KOPT-K1 (cell line): ENCODE measurements around the gene OSBPL8.
"Not testable (repeated sequence)": the region's sequence is repeated elsewhere in the genome, so short reads cannot be mapped to it uniquely, and the experiment has no call there.

Experiments
- H3K27ac ChIP-seq: fragments of 200-600 bp; sonication (generic); 2 replicates; pipeline ENCODE4 v1.5.1; 2016; ENCODE audit warnings: antibody characterized with exemption, mild to moderate bottlenecking, low read depth, low read length; ENCODE audit not compliant: poor library complexity, severe bottlenecking
- H3K36me3 ChIP-seq: fragments of 200-600 bp; sonication (generic); 2 replicates; pipeline ENCODE4 v1.5.1; 2017; ENCODE audit warnings: antibody characterized with exemption, mild to moderate bottlenecking, low read length, moderate library complexity; ENCODE audit not compliant: insufficient read depth
- H3K9me3 ChIP-seq: fragments of 200-600 bp; sonication (generic); 2 replicates; pipeline ENCODE4 v1.5.1; 2017; ENCODE audit warnings: antibody characterized with exemption, low read length, mild to moderate bottlenecking; ENCODE audit not compliant: insufficient read depth, poor library complexity, severe bottlenecking

OSBPL8 gene

GRCh38 chr12:76420222-76420621 lies 139.3 kb downstream of the OSBPL8 start:
- H3K27ac ChIP-seq, result no peak overlapping the region
- 0 out of 2 replicates have a peak, but pooled peaks cover under 1% of the 10 kb centered on the region for H3K36me3 ChIP-seq
- peaks cover 19% of the 10 kb centered on the region for H3K9me3 ChIP-seq

DNA sequence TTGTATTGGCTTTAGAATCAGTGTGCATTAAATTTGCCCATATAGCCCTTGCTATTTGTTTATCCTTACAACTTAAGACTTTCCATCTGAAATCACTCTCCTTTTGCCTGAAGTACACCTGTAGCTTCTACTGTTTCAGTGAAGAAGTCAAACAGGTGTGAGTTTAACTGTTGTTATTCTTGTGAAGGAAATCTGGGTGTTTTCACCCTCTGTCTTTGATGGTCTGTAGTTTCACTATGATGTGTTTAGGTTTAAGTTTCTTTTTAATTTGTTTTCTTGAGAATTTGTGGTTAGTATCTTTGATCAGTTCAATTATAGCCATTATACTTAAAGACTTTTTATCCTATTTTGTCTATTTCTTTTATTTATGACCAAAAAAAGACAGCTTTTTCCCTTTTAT lies 142.5 kb downstream of the OSBPL8 start:
- H3K9me3 ChIP-seq, result no peaks in the 10 kb centered on the region
- no peaks in the 10 kb centered on the region for H3K36me3 ChIP-seq
- no peak overlapping the region for H3K27ac ChIP-seq

DNA sequence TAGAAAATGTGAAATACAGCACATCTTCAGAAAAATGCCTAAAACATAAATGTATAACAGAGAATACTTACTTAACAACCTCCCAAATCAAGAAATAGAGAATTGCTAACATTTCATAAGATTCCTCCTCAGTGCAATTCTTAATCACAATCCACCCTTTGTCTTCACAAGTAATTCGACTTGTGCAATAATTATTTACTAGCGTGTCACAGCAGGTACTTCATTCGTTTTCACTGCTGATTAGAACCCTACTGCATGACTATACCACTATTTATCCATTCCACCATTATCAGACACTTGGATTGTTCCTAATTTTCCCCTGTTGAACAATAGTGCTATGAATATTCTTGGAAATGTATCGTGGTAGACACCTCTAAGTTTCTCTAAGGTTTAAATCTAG lies 146.4 kb downstream of the OSBPL8 start:
- peaks cover 5% of the 10 kb centered on the region; the same call in 1 of the 2 replicates for H3K36me3 ChIP-seq
- H3K9me3 ChIP-seq, result no peaks in the 10 kb centered on the region
- H3K27ac ChIP-seq, result no peak overlapping the region

- H3K9me3 ChIP-seq, result no peaks in the 10 kb centered on the region
- no peak overlapping the region for H3K27ac ChIP-seq
- peaks cover 5% of the 10 kb centered on the region for H3K36me3 ChIP-seq
Measured at GRCh38 chr12:76410781-76411180, 148.8 kb downstream of the OSBPL8 start.

GRCh38 chr12:76410371-76410770 lies 149.2 kb downstream of the OSBPL8 start:
- H3K36me3 ChIP-seq, result peaks cover 8% of the 10 kb centered on the region
- no peak overlapping the region for H3K27ac ChIP-seq
- no peaks in the 10 kb centered on the region for H3K9me3 ChIP-seq

DNA sequence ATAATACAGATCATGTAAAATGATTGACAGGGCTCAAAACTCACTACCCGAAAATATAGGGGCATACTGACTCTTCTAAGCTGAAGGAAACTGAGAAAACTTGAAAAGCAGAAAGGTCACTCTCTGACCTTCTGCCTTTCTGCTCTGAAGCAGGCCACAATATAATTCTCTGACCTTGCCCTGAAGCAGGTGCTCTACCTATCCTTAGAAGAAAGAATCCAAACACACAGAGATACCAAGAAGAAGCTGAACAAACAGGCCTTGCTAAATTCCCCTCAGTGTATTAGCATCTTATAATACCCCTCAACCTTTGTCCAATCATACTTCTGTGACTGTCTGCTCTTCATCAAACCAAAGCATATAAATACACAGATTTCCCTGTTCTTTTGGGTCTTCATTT lies 150.5 kb downstream of the OSBPL8 start:
- H3K27ac ChIP-seq, result no peak overlapping the region

DNA sequence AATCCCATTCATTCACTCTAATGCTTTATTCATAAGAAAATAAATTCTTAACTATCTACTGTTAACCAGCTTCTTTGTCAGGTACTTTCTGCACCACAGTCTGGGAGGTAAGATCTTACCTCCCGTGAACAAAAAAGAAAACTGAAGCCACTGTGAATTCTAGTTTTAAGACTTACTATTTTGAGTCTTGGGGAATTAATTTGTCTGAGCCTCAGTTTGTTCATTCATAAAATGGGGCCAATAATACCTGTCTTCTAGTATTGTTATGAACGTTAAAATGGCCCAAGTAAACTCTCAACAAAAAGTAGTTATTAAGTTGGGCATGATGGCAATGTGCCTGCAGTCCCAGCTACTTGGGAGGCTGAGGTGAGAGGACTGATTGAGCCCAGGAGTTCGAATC lies 151.9 kb downstream of the OSBPL8 start:
- peaks cover 9% of the 10 kb centered on the region for H3K36me3 ChIP-seq
- no peak overlapping the region for H3K27ac ChIP-seq
- no peaks in the 10 kb centered on the region for H3K9me3 ChIP-seq

More for the DNA sequence above, 150.5 kb downstream of the OSBPL8 start:
- Histone ChIP-seq H3K36me3 (peaks cover 9% of the 10 kb centered on the region), H3K9me3 (no peaks in the 10 kb centered on the region)

DNA sequence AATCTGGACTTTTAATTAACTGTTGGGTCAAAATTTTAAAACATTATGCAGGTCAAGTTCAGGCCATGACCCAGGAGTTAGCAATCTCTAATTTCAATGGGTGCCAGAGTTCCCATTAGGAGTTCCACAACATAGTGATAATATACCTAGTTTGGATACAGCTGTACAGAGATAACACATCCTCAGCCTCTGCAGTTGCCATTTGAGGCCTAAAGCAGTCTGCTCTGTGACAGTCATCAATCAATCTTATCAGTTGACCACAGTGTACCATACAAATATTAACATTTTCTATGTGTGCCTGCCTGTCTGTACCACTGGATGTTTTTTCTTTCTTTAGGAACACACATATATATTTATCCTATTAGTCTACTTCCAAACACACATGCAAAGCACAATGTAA lies 157.3 kb downstream of the OSBPL8 start:
- Histone ChIP-seq H3K36me3 (peaks cover 48% of the 10 kb centered on the region), H3K9me3 (no peaks in the 10 kb centered on the region), H3K27ac (no peak overlapping the region)

- Histone ChIP-seq H3K27ac (no peak overlapping the region), H3K36me3 (peaks cover 51% of the 10 kb centered on the region), H3K9me3 (no peaks in the 10 kb centered on the region)
Measured at GRCh38 chr12:76400136-76400535, 159.4 kb downstream of the OSBPL8 start.

DNA sequence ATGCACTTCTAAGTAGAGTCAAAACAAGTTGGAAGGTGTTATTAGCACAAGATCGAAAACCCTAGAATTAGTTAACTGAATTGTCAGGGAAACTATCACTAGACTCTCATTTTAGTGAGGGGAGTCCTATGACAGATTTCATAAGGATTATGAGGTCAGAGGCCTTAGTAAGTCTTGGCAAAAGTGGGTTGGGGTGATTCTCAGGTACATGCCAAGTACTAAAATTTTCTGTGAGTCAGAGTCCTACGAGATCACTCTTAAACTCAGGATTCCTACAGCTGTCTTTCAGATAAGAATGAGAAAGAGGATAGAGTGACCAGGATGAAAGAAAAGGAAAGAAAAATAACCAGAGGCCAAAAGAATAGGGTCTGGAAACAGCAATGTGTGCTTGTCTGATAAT lies 160.5 kb downstream of the OSBPL8 start:
- H3K36me3 ChIP-seq, result peaks cover 51% of the 10 kb centered on the region
- no peak overlapping the region for H3K27ac ChIP-seq
- no peaks in the 10 kb centered on the region for H3K9me3 ChIP-seq

DNA sequence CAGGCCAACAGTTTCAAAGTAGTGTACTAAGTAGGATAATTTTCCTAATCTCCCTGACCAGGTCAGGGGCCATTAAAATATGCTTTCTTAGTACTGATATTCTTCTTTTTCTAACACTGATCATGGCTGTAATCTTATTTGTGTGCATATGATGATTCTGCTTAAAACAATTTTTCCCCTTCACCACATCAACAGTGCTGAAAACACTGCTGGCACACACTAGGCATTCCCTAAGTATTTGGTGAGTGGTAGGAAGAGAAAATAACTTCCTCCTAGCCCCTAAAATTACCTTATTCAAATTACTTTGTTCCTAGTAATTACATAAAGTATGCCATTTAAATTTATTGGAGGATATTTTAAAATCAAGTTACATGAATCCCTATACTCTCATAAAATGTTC lies 161.5 kb downstream of the OSBPL8 start:
- Histone ChIP-seq H3K36me3 (peaks cover 55% of the 10 kb centered on the region), H3K27ac (no peak overlapping the region), H3K9me3 (no peaks in the 10 kb centered on the region)

DNA sequence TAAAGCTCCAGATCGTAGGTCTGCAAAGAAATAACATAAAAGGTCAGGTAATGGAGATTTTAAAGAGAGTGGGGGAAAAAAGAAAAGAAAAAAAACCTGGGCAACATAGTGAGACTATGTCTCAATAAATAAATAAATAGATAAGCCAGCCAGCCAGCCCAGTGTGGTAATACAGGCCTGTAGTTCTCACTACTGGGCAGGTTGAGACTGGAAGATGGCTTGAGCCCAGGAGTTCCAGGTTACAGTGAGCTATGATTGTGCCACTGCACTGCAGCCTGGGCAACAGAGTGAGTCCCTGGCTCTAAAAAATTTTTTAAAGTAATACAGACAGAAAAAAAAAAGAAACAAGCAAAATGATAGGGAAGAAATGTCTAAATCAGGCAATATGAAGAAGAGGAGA lies 168.1 kb downstream of the OSBPL8 start:
- no peaks in the 10 kb centered on the region for H3K9me3 ChIP-seq
- peaks cover 67% of the 10 kb centered on the region for H3K36me3 ChIP-seq
- H3K27ac ChIP-seq, result no peak overlapping the region

GRCh38 chr12:76387614-76388013 lies 172.0 kb downstream of the OSBPL8 start:
- H3K27ac ChIP-seq, result no peak overlapping the region
- no peaks in the 10 kb centered on the region for H3K9me3 ChIP-seq
- H3K36me3 ChIP-seq, result peaks cover 83% of the 10 kb centered on the region

GRCh38 chr12:76384560-76384959 lies 175.0 kb downstream of the OSBPL8 start:
- Histone ChIP-seq H3K9me3 (no peaks in the 10 kb centered on the region), H3K27ac (no peak overlapping the region), H3K36me3 (peaks cover 62% of the 10 kb centered on the region)

DNA sequence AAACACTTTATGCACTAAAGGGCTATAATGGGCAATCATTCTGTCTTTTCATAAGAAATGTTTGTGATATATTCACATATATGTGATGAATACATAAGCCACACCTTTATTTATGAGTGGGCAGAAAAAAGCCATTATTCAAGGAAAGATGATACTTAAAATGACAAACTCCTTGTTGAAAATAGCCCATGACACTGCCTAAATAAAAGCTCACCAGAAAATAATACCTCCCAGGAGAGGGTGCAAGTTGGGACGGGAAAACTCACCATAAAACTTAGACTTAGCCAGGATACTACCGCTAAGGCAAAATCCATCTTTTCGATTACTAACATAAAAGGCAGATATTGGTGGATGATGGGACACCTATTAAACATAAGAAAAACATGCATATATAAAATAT lies 175.6 kb downstream of the OSBPL8 start:
- no peak overlapping the region for H3K27ac ChIP-seq
- H3K9me3 ChIP-seq, result no peaks in the 10 kb centered on the region
- peaks cover 59% of the 10 kb centered on the region for H3K36me3 ChIP-seq

- Histone ChIP-seq H3K27ac (no peak overlapping the region), H3K36me3 (peaks cover 72% of the 10 kb centered on the region), H3K9me3 (no peaks in the 10 kb centered on the region)
Measured at GRCh38 chr12:76379261-76379660, 180.3 kb downstream of the OSBPL8 start.

GRCh38 chr12:76376876-76377275 lies 182.7 kb downstream of the OSBPL8 start:
- not testable (repeated sequence) for H3K9me3 ChIP-seq, H3K27ac ChIP-seq
- peaks cover 74% of the 10 kb centered on the region for H3K36me3 ChIP-seq
